Peyer's patch (tissue), 4 donors: Measurements from ENCODE around the gene NLRP6.

ENCODE experiments used
- POLR2A ChIP-seq, 2 donors: fragments of 450-650 bp; IDR thresholded peaks; one replicate each; pipeline ENCODE4 v1.5.1; 2017; ENCODE audit warnings: antibody characterized with exemption in 2 of 2, mild to moderate bottlenecking in 2 of 2, moderate library complexity in 2 of 2
- TF ChIP-seq, protein P1 (sequence below), 6 experiments: fragments of 450-650 bp in 4 of 6; fragments of 200-600 bp in 2 of 6; sonication (generic) in 1 of 6; IDR thresholded peaks; one replicate each; pipeline ENCODE4 v1.5.1; 2017 to 2019; ENCODE audit warnings: antibody characterized with exemption in 6 of 6, mild to moderate bottlenecking in 3 of 6, moderate library complexity in 1 of 6

DNA sequence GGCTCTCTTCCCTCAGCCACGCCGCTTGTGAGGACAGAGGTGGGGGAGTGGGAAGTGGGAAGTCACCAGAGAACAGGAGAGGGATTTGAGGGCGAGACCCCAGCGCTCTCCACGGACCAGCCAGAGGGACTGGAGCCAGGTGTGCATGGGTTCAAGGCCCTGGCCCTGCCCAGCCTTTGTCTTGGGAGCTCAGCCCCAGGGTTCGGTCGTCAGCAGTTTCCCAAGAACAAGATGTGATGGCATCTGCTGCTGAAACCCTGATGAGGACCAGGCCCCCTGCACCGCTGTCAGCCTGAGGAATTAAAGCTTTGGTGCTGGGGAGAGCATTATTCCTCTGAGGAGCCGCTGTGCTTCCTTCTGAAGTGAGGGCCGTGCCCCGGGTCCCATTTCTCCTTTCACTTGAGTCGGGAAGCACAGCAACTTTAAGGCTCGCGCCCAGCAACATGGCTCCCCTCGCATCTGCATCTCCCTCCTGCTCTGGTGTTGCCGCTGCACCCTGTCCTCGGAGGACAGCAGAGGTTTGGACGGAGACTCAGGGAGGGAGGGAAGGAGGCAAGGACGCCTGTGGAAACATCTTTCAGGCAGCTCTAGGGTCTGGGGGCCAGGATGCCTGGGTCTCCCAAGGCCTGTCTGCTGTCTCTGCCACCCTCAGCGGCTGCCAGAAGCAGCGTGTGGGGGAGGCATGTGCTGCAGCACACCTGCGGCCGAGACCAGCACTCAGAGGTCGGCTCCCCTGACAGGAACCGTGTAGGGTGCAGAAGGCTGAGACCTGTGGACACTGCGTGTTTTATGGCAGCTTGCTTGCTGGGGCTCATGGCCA, 17.4 kb downstream of the NLRP6 start:
- TF ChIP-seq, protein P1, sequence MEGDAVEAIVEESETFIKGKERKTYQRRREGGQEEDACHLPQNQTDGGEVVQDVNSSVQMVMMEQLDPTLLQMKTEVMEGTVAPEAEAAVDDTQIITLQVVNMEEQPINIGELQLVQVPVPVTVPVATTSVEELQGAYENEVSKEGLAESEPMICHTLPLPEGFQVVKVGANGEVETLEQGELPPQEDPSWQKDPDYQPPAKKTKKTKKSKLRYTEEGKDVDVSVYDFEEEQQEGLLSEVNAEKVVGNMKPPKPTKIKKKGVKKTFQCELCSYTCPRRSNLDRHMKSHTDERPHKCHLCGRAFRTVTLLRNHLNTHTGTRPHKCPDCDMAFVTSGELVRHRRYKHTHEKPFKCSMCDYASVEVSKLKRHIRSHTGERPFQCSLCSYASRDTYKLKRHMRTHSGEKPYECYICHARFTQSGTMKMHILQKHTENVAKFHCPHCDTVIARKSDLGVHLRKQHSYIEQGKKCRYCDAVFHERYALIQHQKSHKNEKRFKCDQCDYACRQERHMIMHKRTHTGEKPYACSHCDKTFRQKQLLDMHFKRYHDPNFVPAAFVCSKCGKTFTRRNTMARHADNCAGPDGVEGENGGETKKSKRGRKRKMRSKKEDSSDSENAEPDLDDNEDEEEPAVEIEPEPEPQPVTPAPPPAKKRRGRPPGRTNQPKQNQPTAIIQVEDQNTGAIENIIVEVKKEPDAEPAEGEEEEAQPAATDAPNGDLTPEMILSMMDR (IDR thresholded peaks at IDR 0.05) = no peak
- TF ChIP-seq POLR2A (IDR thresholded peaks at IDR 0.05) = no peak
